Testis (tissue), 3 donors: ENCODE data around the gene PRKAG2. TPM values are rescaled to one million over a fixed set of nuclear protein-coding genes. Genes with fewer than 3 reads are reported as not detected.

ENCODE experiments used
- DNase-seq: peaks from one replicate; pipeline ENCODE4 v3.0.0-alpha.2; 2019
- H3K27ac ChIP-seq, 2 donors: fragments of 200-600 bp; sonication (generic); one replicate each; pipeline ENCODE4 v1.5.1; 2019
- H3K27me3 ChIP-seq: fragments of 200-600 bp; sonication (generic); one replicate; pipeline ENCODE4 v1.5.1; 2019
- H3K36me3 ChIP-seq: fragments of 200-600 bp; sonication (generic); one replicate; pipeline ENCODE4 v1.5.1; 2017; ENCODE audit warnings: low read depth; ENCODE audit errors: missing control alignments
- H3K4me1 ChIP-seq: fragments of 200-600 bp; sonication (generic); one replicate; pipeline ENCODE4 v1.5.1; 2019
- H3K4me3 ChIP-seq, 2 donors: fragments of 200-600 bp; sonication (generic); one replicate each; pipeline ENCODE4 v1.5.1; 2017 to 2019
- H3K9me3 ChIP-seq: fragments of 200-600 bp; sonication (generic); one replicate; pipeline ENCODE4 v1.5.1; 2017
- CTCF ChIP-seq, 3 experiments: fragments of 450-650 bp in 2 of 3; fragments of 200-600 bp in 1 of 3; sonication (generic) in 1 of 3; IDR thresholded peaks; one replicate each; pipeline ENCODE4 v1.5.1; 2016 to 2019; ENCODE audit warnings: antibody characterized with exemption in 3 of 3, mild to moderate bottlenecking in 2 of 3, moderate library complexity in 1 of 3
- POLR2A ChIP-seq: fragments of 450-650 bp; IDR thresholded peaks from one replicate; pipeline ENCODE4 v1.6.1; 2017; ENCODE audit warnings: antibody characterized with exemption, mild to moderate bottlenecking, moderate library complexity
- WGBS, 2 donors: methylation state at CpG; one replicate each; pipeline ENCODE4 v1.1.5; 2018; 5-methylcytosine and 5-hydroxymethylcytosine counted together
- intact Hi-C: fragments of 100-400 bp; cut with DNase I; formaldehyde crosslinking; loops from one replicate; pipeline ENCODE4 v1.15.1; 2023; ENCODE audit warnings: low total_unique reads
- polyA plus RNA-seq: library from polyadenylated mRNA; stranded (reverse); fragments of 350-450 nt; fragmentation: Illumina TruSeq; extraction: RNeasy Lipid Tissue Mini Kit (QIAGEN cat#74804); gene quantifications from one replicate; pipeline ENCODE4 v1.2.3, GENCODE V29; 2014; ENCODE audit warnings: low read depth, low replicate concordance; ENCODE audit not compliant: insufficient read depth
- total RNA-seq, 2 donors: library from RNA; depleted of rRNA; stranded (reverse); fragments of >200 nt; gene quantifications; one replicate each; pipeline ENCODE4 v1.2.3, GENCODE V29; 2016

Gene PRKAG2
- total and polyA plus RNA-seq, 3 donors from 2014 or later = 27.9 to 28.7 (median 28.6) TPM

- Histone ChIP-seq H3K27me3 (no peaks in the 10 kb centered on the region), H3K4me1 (no peaks in the 10 kb centered on the region), H3K36me3 (no peaks in the 10 kb centered on the region), H3K9me3 (no peaks in the 10 kb centered on the region), H3K4me3 (no peak overlapping the region), H3K27ac (no peak overlapping the region)
- intact Hi-C loops = no loop called here
- DNase-seq = no peak
- no peak for TF ChIP-seq CTCF (IDR thresholded peaks at IDR 0.05)
- TF ChIP-seq POLR2A = no peak
- whole genome bisulfite sequencing, 2 donors = 82 to 88% methylated on average over 17 of the region's 17 CpGs
Observed at GRCh38 chr7:151628846-151629604, 247.9 kb downstream of the PRKAG2 start.

GRCh38 chr7:151626422-151627115, 250.3 kb downstream of the PRKAG2 start:
- DNase-seq = peak; percentile 62
- WGBS, 2 donors = 72 to 87% methylated on average over 11 of the region's 11 CpGs
- intact Hi-C loops = no loop called here

GRCh38 chr7:151625606-151626005, 251.3 kb downstream of the PRKAG2 start:
- WGBS, 2 donors = 81 to 84% methylated on average over 9 of the region's 9 CpGs
- no peak overlapping the region for H3K27ac ChIP-seq

More at GRCh38 chr7:151626422-151627115, 250.3 kb downstream of the PRKAG2 start:
- Histone ChIP-seq H3K27ac (no peak overlapping the region), H3K9me3 (no peaks in the 10 kb centered on the region), H3K4me1 (no peaks in the 10 kb centered on the region), H3K4me3 (no peak overlapping the region), H3K36me3 (no peaks in the 10 kb centered on the region), H3K27me3 (no peaks in the 10 kb centered on the region)
- TF ChIP-seq POLR2A (no peak), CTCF (IDR thresholded peaks at IDR 0.05) (peak in 2 of 3 experiments; percentile 20 to 36)

GRCh38 chr7:151624246-151624928, 252.5 kb downstream of the PRKAG2 start:
- no peak overlapping the region for H3K27ac ChIP-seq
- H3K27me3 ChIP-seq = no peaks in the 10 kb centered on the region
- no peak overlapping the region for H3K4me3 ChIP-seq
- no peak for DNase-seq
- TF ChIP-seq CTCF (IDR thresholded peaks at IDR 0.05) (no peak), POLR2A (no peak)
- no peaks in the 10 kb centered on the region for H3K4me1 ChIP-seq
- WGBS, 2 donors = 89 to 91% methylated on average over 18 of the region's 18 CpGs
- H3K36me3 ChIP-seq = no peaks in the 10 kb centered on the region
- no peaks in the 10 kb centered on the region for H3K9me3 ChIP-seq
- intact Hi-C loops = no loop called here

More at GRCh38 chr7:151625606-151626005, 251.3 kb downstream of the PRKAG2 start:
- TF ChIP-seq POLR2A = no peak
- no peak for TF ChIP-seq CTCF (IDR thresholded peaks at IDR 0.05)
- H3K36me3 ChIP-seq = no peaks in the 10 kb centered on the region
- no peak for DNase-seq
- intact Hi-C loops = no loop called here
- H3K9me3 ChIP-seq = no peaks in the 10 kb centered on the region
- H3K27me3 ChIP-seq = no peaks in the 10 kb centered on the region
- no peak overlapping the region for H3K4me3 ChIP-seq
- H3K4me1 ChIP-seq = no peaks in the 10 kb centered on the region
